MCF 10A (cell line): Measurements from ENCODE around the gene ZNF267. TPM values are rescaled to one million over a fixed set of nuclear protein-coding genes. Genes with fewer than 3 reads are reported as not detected.

Source experiments
- BruUV-seq: library from RNA; stranded (reverse); fragments of 400-500 nt; replicated peaks from 2 replicates; lab custom pipeline; 2021; lab: Mats Ljungman, UMichigan
- CTCF ChIA-PET: fragments of 300-600 bp; sonication (Branson Sonifier 250); formaldehyde crosslinking; extraction: SDS; loops from one replicate; lab custom pipeline; 2021; ENCODE audit warnings: antibody characterized with exemption, inconsistent platforms; lab: Yijun Ruan, JAX
- POLR2A ChIA-PET: fragments of 300-600, 350-650 bp; sonication (Branson Sonifier 250); formaldehyde crosslinking; extraction: SDS; loops from one replicate; lab custom pipeline; 2020; ENCODE audit warnings: antibody characterized with exemption, inconsistent platforms; lab: Yijun Ruan, JAX
- DNase-seq: peaks from one replicate; pipeline ENCODE4 v3.0.0-alpha.2; 2018; ENCODE audit not compliant: unreplicated experiment
- H3K27ac Mint-ChIP-seq: one replicate; pipeline ENCODE4 v1.8.0; 2022; ENCODE audit warnings: mild to moderate bottlenecking, low read depth, mixed read lengths; ENCODE audit not compliant: unreplicated experiment
- H3K27me3 Mint-ChIP-seq: one replicate; pipeline ENCODE4 v1.8.0; 2022; ENCODE audit warnings: mixed read lengths; ENCODE audit not compliant: insufficient read depth, unreplicated experiment
- H3K36me3 Mint-ChIP-seq: one replicate; pipeline ENCODE4 v1.8.0; 2022; ENCODE audit warnings: mild to moderate bottlenecking, moderate library complexity, mixed read lengths; ENCODE audit not compliant: insufficient read depth, unreplicated experiment
- H3K4me1 Mint-ChIP-seq: one replicate; pipeline ENCODE4 v1.8.0; 2022; ENCODE audit warnings: mixed read lengths; ENCODE audit not compliant: insufficient read depth, unreplicated experiment
- H3K4me3 Mint-ChIP-seq: one replicate; pipeline ENCODE4 v1.8.0; 2022; ENCODE audit warnings: mild to moderate bottlenecking, moderate library complexity, mixed read lengths; ENCODE audit not compliant: unreplicated experiment
- H3K9me3 Mint-ChIP-seq: one replicate; pipeline ENCODE4 v1.8.0; 2022; ENCODE audit warnings: mixed read lengths; ENCODE audit not compliant: unreplicated experiment
- intact Hi-C: fragments of 100-400 bp; cut with micrococcal nuclease; formaldehyde crosslinking; loops from 2 replicates; pipeline ENCODE4 v1.14.1; 2022
- total RNA-seq: library from RNA; stranded (reverse); gene quantifications from 2 replicates; pipeline ENCODE4 v1.2.3, GENCODE V29; 2022
- TF ChIP-seq, protein P1 (sequence below): fragments of 200-600 bp; IDR thresholded peaks from one replicate; pipeline ENCODE4 v1.8.0; 2022; ENCODE audit warnings: antibody characterized with exemption, mild to moderate bottlenecking; ENCODE audit not compliant: unreplicated experiment

ZNF267 gene
- total RNA-seq, 1 experiment from 2014 or later, result 10.1 TPM

DNA sequence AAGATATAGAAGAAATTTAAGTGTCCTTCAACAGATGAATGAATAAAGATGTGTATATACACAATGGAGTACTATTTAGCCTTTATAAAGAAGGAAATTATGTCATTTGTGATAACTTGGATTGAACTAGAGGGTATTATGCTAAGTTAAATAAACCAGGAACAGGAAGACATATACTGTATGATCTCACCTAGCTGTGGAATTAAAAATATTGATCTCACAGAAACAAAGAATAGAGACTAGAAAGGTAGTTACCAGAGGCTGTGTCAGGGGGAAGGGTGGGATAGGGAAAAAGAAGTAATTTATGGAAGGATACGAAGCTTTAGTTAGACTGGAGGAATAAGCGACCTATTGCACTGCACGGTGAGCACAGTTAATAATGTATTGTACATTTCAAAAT, 5.4 kb upstream of the ZNF267 start:
- no TSS peak for BruUV-seq
- POLR2A ChIA-PET, result interaction anchor here (1.0 kb wide), 2 partner anchors 156 to 360 kb away, joined by 3 to 6 read pairs; partner anchors contain the start of gene RUSF1
- Mint-ChIP-seq H3K9me3 (no peaks in the 10 kb centered on the region), H3K27me3 (peaks cover 9% of the 10 kb centered on the region), H3K36me3 (no peaks in the 10 kb centered on the region), H3K27ac (no peak overlapping the region), H3K4me1 (peaks cover 8% of the 10 kb centered on the region), H3K4me3 (no peak overlapping the region)
- TF ChIP-seq, protein P1, sequence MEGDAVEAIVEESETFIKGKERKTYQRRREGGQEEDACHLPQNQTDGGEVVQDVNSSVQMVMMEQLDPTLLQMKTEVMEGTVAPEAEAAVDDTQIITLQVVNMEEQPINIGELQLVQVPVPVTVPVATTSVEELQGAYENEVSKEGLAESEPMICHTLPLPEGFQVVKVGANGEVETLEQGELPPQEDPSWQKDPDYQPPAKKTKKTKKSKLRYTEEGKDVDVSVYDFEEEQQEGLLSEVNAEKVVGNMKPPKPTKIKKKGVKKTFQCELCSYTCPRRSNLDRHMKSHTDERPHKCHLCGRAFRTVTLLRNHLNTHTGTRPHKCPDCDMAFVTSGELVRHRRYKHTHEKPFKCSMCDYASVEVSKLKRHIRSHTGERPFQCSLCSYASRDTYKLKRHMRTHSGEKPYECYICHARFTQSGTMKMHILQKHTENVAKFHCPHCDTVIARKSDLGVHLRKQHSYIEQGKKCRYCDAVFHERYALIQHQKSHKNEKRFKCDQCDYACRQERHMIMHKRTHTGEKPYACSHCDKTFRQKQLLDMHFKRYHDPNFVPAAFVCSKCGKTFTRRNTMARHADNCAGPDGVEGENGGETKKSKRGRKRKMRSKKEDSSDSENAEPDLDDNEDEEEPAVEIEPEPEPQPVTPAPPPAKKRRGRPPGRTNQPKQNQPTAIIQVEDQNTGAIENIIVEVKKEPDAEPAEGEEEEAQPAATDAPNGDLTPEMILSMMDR, result no peak
- intact Hi-C loops, result loop anchor here (2.0 kb wide), 2 partner anchors 155 to 409 kb away; partner anchors contain the start of gene ARMC5
- no peak for DNase-seq
- CTCF ChIA-PET, result interaction anchor here (0.5 to 10.1 kb wide), 30 partner anchors 9 to 1937 kb away, joined by 3 to 108 read pairs (median 4); partner anchors contain the start of gene PYDC1

DNA sequence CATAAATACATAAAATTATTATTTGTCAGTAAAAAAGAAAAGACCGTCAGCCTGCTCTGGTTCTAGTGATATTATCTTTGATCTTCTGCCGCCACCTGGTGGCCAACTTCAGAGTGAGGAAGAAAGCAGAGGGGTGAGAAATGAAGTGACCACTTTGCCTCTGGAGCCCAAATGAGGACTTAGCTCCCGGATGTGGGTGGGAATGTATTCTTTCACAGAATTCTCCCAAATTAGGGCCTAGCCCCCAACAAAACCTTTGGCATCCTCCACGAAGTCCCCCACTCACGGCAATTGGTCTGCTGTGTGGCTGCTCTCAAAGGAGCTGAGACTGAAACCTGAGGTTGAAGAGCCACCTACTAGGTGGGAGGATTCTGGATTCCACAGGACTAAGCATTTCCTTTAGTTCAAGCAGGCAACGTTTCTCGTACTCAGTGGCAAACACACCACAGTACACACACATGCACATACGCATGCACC, 4.9 kb upstream of the ZNF267 start:
- BruUV-seq, result no TSS peak
- TF ChIP-seq, protein P1, result peak; percentile 65

DNA sequence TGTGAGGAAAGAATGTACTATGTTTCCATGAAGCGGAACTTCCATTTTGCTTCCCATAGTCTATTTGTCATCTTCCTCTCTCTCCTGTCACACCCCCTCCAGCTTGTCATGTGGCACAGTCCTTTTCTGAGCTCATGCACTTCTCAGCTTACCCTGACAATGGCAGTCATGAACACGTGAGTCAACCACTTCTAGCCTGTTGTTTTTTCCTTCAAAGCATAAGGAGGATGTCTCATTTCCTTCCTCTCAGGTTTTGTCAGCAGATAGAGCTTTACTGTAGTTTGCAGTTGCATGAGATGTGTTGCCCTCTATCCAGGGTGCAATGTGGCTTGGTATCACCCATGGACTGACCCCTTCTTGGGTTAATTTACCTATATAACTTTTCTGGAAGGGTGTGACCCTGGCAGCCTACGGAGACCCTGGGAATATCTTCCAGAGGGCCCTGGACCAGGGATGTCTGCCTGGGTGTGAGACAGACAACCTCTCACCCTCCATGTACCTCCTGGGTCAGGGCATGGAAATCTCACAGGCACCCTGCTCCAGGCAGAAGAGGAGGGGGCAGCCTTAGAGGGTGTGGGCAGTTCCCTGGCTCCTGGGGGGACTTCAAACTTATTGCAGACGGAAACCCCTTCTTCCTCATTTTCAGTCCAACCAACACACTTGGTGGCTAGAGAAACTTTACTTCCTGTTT, 4.0 kb upstream of the ZNF267 start:
- Mint-ChIP-seq H3K9me3 (no peaks in the 10 kb centered on the region), H3K27ac (no peak overlapping the region), H3K36me3 (peaks cover 4% of the 10 kb centered on the region), H3K4me1 (peaks cover 9% of the 10 kb centered on the region), H3K27me3 (no peaks in the 10 kb centered on the region), H3K4me3 (no peak overlapping the region)
- TF ChIP-seq, protein P1, result no peak
- no TSS peak for BruUV-seq
- ChIA-PET POLR2A (interaction anchor here (0.9 kb wide), 1 partner anchor 658 kb away, joined by 3 read pairs; no protein-coding TSS in a partner anchor), CTCF (interaction anchor here (0.6 to 10.1 kb wide), 8 partner anchors 7 to 886 kb away, joined by 3 to 108 read pairs (median 7); no protein-coding TSS in a partner anchor)
- DNase-seq, result peak; percentile 58
- intact Hi-C loops, result loop anchor here (2.0 to 5.0 kb wide), 3 partner anchors 157 to 411 kb away; partner anchors contain the start of genes ARMC5 and RUSF1

More for the DNA sequence above, 4.9 kb upstream of the ZNF267 start:
- no peak overlapping the region for H3K4me3 Mint-ChIP-seq
- H3K27me3 Mint-ChIP-seq, result peaks cover 6% of the 10 kb centered on the region
- peaks cover 8% of the 10 kb centered on the region for H3K4me1 Mint-ChIP-seq
- H3K36me3 Mint-ChIP-seq, result no peaks in the 10 kb centered on the region
- no peaks in the 10 kb centered on the region for H3K9me3 Mint-ChIP-seq
- DNase-seq, result peak; percentile 81
- ChIA-PET CTCF (interaction anchor here (0.6 to 10.1 kb wide), 28 partner anchors 8 to 1311 kb away, joined by 3 to 108 read pairs (median 4); partner anchors contain the start of gene PYDC1), POLR2A (interaction anchor here (0.9 to 1.0 kb wide), 3 partner anchors 157 to 657 kb away, joined by 3 to 6 read pairs (median 3); partner anchors contain the start of gene RUSF1)
- intact Hi-C loops, result loop anchor here (2.0 kb wide), 2 partner anchors 156 to 410 kb away; partner anchors contain the start of gene ARMC5
- H3K27ac Mint-ChIP-seq, result no peak overlapping the region

DNA sequence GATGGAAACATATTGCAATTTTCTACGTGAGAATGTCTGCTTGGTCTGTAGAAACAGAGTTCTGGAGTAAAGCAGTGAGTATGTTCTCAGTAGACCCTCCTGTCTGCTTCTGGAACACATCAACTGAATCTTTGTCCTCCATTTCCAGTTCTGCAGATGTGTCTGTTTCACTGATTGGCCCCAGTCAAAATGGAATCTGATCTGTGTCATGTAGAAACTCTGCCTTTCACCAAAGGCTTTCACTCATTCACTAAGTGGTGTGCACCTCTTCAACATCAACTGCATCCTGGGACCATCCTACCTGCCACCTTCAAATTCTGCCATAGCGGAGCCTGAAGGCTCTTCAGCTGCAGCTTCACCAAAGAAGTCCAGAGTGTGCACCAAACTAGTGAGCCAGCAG, 2.8 kb upstream of the ZNF267 start:
- BruUV-seq, result no TSS peak
- Mint-ChIP-seq H3K27me3 (no peaks in the 10 kb centered on the region), H3K36me3 (peaks cover 7% of the 10 kb centered on the region), H3K27ac (no peak overlapping the region), H3K4me1 (peaks cover 21% of the 10 kb centered on the region), H3K4me3 (no peak overlapping the region), H3K9me3 (no peaks in the 10 kb centered on the region)
- intact Hi-C loops, result loop anchor here (5.0 kb wide), 1 partner anchor 364 kb away; the partner anchor contains the start of gene RUSF1
- POLR2A ChIA-PET, result no interaction called here
- CTCF ChIA-PET, result interaction anchor here (0.7 to 10.1 kb wide), 4 partner anchors 12 to 916 kb away, joined by 3 to 108 read pairs (median 4); no protein-coding TSS in a partner anchor
- TF ChIP-seq, protein P1, result no peak
- no peak for DNase-seq
